Frontal cortex (tissue), 4 donors: Measurements from ENCODE around the gene RRAS. TPM values are rescaled to one million over a fixed set of nuclear protein-coding genes. Genes with fewer than 3 reads are reported as not detected.
A peak's percentile ranks its signal among the peaks of the same experiment; 100 is the strongest.

Experiments
- DNase-seq, 2 donors: peaks; one replicate each; pipeline ENCODE4 v3.0.0; 2012; ENCODE audit warnings: low spot score in 2 of 2
- FAIRE-seq: peaks from 2 replicates; lab custom pipeline; 2012; peaks lifted over from hg19 to GRCh38; lab: Jason Lieb, UNC
- total RNA-seq: library from RNA; depleted of rRNA; stranded (reverse); fragments of >200 nt; gene quantifications from one replicate; pipeline ENCODE4 v1.2.3, GENCODE V29; 2014
- donor health status: control.
- donor health status: control.
- donor health status: control.

The RRAS gene
- total RNA-seq, 1 donor from 2014 or later: 0.82 TPM

DNA sequence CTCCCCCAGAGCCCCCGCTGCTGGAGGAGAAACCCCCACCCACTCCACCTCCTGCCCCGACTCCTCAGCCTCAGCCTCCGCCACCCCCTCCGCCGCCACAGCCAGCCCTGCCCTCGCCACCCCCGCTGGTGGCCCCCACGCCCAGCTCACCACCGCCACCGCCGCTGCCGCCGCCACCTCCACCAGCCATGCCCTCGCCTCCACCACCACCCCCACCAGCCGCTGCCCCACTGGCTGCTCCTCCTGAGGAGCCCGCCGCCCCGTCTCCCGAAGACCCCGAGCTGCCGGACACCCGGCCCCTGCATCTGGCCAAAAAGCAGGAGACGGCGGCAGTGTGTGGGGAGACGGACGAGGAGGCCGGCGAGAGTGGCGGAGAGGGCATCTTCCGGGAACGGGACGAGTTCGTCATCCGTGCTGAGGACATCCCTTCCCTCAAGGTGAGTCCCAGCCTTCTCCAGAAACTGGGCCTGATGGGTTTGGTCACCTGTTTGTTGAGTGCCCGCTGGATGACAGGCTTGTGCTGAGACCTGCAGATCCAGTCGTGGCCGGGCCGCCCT is 38.4 kb downstream of the RRAS start:
- FAIRE-seq (no peak), DNase-seq (no peak)

DNA sequence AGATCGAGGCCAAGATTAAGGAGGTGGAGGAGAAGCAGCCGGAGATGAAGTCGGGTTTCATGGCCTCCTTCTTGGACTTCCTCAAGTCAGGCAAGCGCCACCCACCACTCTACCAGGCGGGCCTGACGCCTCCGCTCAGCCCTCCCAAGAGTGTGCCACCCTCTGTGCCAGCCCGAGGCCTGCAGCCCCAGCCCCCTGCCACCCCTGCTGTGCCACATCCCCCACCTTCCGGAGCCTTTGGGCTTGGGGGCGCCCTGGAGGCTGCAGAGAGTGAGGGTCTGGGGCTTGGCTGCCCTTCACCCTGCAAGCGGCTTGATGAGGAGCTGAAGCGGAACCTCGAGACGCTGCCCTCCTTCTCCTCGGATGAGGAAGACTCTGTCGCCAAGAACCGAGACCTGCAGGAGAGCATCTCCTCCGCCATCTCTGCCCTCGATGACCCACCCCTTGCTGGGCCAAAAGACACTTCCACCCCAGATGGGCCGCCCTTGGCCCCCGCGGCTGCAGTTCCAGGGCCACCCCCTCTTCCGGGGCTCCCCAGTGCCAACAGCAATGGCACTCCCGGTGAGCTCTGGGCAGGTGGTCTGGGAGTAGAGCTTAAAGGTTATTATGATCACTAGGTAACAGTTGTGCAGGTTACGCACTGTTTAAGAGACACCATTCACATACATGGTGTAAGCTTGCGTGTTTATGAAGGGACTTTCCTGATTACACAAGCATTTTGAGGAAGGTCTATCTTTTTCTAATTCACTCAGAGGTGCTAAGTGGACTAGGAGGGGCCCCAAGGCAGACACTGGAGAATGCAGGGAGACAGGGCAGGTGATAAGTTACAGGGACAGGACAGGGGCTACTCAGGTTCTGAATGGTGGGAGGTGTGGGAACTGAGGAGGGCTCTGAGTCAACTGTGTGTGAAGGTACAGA is 40.3 kb downstream of the RRAS start:
- DNase-seq (no peak), FAIRE-seq (no peak)

DNA sequence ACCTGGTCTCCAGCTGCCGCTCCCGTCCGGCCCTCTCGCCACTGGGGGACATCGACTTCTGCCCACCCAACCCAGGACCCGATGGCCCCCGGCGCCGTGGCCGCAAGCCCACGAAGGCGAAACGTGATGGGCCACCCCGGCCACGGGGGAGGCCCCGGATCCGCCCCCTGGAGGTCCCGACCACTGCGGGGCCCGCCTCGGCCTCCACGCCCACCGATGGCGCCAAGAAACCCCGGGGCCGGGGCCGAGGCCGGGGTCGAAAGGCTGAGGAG is 42.3 kb downstream of the RRAS start:
- DNase-seq (no peak), FAIRE-seq (no peak)

DNA sequence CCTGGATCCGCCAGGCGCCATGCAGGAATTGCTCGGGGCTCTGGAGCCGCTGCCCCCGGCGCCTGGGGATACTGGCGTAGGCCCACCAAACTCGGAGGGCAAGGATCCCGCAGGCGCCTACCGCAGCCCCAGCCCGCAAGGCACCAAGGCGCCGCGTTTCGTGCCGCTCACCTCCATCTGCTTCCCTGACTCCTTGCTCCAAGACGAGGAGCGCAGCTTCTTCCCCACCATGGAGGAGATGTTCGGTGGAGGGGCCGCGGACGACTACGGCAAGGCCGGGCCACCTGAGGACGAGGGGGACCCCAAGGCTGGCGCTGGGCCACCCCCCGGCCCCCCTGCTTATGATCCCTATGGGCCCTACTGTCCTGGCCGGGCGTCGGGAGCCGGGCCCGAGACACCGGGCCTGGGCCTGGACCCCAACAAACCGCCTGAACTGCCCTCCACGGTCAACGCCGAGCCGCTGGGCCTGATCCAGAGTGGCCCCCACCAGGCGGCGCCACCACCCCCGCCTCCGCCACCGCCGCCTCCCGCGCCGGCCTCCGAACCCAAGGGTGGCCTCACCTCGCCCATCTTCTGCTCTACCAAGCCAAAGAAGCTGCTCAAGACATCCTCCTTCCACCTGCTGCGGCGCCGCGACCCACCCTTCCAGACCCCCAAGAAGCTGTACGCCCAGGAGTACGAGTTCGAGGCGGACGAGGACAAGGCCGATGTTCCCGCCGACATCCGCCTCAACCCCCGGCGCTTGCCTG is 42.8 kb downstream of the RRAS start:
- FAIRE-seq (no peak), DNase-seq (no peak)

DNA sequence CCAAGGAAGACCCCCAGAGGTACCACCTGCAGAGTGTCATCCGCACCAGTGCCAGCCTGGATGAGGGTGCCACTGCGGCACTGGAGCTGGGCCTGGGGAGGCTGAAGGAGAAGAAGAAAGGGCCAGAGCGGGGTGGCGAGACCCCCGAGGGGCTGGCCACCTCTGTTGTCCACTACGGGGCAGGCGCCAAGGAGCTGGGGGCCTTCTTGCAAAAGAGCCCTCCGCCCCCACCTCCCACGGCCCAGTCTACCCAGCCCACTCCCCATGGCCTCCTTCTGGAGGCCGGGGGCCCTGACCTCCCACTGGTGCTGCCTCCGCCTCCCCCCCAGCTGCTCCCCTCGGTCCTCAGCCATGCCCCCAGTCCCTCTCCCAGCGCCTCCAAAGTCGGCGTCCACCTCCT is 43.5 kb downstream of the RRAS start:
- no peak for DNase-seq
- FAIRE-seq: no peak

DNA sequence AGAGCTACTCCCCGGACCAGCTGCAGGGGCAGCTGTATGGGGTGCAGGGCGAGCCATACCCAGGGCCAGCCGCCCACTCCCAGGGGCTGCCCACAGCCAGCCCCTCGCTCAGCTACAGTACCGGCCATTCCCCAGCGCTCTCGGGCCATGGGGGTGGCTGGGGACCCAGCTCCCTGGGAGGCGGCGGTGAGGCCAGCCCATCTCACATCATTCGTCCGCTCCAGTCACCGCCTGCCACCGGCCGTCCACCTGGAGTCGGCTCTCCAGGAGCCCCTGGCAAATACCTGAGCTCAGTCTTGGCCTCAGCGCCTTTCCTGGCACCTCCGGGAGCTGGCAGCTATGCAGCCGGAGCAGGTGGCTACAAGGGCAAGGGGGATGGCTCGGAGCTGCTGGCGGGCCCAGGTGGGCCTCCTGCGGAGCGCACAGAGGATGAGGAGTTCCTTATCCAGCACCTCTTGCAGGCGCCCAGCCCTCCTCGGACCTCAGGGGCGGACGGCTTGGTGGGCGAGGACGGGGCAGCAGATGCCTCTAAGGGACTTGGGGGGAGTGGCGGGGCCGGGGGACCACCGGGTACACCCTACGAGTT is 44.0 kb downstream of the RRAS start:
- FAIRE-seq: no peak
- DNase-seq: no peak

DNA sequence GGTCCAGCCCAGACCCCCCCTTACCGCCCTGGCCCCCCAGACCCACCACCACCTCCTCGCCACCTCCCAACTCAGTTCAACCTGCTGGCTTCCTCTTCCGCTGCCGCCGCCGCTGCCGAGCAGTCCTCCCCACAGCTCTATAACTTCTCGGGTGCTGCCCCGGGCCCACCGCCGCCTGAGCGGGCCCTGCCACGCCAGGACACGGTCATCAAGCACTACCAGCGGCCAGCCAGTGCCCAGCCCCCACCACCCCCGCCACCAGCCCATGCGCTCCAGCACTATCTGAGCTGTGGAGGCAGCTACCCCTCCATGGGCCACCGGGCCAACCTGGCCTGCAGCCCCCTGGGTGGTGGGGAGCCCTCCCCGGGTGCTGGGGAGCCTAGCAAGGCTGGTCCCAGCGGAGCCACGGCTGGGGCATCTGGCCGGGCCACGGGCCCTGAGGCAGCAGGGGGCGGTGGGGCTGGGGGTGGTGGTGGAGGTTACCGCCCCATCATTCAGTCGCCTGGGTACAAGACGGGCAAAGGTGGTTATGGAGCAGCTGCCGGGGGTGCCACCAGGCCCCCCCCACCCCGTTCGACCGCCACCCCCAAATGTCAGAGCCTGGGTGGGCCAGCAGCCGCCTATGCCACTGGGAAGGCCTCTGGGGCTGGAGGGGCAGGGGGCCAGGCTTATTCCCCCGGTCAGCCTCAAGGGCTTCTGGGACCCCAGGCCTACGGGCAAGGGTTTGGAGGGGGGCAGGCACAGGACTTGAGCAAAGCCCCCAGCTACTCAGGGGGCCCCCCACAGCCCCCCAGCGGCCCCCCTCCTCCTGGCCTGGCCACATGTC is 44.7 kb downstream of the RRAS start:
- no peak for DNase-seq
- no peak for FAIRE-seq

DNA sequence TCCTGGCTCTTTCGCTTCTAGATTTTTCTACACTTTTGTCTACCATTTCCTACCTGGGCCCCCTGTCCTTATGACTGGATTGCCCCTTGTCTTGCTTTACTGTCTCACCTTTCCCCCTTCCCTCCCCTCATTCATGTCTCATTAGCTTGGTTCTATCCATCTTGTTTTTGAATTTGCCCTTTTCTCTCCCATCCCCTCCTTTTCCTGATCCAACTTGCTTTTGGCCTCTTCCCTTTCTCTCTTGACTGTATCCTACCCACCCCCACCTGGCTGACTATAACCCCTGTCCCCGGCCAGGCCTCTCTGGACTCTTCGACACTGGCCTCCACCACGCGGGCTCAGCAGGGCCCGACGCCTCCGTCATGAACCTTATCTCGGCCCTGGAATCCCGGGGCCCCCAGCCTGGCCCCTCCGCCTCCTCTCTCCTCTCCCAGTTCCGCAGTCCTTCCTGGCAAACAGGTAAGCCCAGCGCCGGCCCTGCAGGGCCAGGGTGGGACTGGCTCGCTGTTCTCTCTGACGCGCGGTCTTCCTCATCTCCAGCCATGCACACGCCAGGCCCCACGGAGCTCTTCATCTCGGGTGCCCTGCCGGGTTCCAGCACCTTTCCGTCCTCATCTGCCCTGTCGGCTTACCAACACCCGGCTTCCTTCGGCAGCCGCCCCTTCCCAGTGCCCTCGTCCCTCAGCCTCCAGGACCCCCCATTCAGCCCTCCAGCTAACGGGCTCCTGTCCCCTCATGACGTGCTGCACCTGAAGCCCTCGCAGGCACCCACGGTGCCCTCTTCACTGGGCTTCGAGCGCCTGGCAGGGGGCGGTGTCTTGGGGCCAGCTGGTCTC is 45.6 kb downstream of the RRAS start:
- FAIRE-seq: no peak
- DNase-seq: no peak

DNA sequence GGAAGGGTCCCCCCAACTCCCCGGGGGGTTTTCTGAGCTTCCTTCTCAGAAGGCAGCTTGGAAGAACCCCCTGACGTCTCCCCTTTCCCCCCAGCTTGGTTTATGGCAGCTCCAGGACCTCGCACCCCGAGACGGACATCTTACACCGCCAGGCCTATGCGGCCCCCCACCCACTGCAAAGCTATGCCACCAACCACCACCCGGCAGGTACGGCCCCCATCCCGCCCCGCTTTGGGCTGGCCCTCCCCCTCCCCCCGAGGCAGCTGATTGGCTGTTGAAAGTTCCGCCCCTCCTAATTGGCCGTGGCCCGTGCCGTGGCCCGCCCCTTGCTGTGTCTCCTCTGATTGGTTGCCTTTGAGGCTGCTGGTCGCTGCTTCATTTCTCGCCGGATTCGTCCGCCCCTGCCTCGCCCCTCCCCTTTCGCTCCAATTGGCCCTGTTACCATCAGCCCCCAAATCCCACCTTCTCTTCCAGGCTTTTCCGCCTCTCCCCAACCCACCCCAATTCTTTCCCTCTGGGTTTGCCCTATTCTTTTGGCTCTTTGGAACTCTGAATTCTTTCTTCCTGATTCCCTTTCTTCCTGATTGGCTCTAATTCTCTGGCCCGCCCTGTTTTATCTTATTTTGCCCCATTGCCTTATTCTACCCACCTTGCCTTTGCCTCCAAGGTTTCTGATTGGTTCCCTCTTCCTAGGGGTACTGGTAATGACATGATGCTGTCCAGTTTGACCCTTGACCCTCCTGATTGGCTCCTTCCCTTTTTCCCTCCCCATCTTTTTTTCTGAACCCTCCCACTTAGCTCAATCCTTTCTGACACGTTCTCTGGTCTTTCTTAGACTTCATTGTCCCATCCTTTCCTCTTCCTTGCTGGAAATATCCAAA is 46.5 kb downstream of the RRAS start:
- peak; percentile 100 for DNase-seq
- no peak for FAIRE-seq

DNA sequence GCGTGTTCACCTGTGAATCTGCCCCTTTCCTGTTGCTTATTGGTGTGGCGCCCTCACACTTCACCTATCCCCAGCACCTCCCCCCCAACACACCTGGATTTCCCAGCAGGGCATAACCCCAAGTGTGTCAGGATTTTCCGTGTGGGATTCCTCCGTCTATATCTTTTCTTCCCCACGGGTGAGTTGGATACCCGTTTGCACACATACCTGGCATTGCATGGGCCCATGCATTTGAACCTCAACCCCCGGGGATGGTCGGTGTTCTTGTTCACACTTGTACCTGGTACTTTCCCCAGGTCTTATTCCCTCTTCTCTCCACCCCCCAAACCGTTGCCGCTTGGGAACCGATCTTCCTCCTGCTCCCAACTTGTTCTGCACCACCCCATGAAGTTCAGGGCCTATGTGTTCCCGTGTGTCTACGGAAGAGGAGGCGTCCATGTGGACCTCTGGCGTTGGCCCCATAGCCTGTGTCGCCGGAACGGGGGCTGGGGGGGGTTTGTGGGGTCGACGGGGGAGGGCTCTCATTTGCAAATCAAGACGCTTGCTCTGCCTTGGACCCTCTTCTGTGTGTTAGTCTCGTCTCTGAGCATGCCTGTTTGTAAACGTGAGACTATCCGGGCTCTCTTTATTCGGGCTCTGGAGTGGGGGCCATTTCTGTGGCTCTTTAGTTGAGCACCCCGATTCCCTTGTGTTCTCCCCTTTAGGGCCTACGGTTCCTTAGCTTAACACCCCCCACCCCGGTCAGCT is 47.3 kb downstream of the RRAS start:
- DNase-seq (peak in 1 of 2 donors; percentile 51), FAIRE-seq (no peak)

DNA sequence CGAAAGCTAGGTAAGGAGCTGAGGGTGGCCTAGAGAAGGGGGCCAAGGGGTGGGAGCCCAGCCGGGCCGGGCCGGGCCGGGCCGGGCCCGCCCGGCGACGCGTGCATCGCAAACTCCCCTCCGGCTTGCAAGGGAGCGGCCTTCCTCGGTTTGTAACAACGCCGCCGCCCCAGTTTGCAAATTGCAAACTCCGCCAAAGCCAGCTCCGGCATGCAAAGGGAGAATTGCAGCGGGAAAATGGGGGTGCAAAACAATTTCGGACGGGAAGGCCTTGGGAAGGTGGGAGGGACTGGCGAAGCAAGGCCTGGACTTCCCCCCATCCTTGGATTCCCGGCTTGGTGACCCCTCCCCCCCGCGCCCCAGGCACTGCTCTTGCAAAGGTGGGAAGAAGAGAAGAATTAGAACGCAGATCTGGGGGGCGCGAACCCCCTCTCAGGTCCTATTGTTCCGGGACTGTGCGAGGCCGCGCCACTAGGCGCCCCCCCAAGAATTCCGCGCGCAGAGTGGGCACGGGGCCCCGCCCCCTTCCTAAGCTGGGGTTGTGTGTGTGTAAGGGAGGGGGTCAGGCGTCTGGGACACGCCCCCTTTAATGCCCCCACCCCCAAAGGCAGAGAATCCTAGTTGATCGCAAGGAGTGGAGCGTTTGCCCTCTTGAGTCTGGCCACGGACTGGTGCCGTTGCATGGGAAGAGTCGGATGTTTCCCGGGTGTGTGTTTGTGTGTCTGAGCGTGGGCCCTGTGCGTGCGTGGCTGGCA is 48.0 kb downstream of the RRAS start:
- no peak for FAIRE-seq
- no peak for DNase-seq

DNA sequence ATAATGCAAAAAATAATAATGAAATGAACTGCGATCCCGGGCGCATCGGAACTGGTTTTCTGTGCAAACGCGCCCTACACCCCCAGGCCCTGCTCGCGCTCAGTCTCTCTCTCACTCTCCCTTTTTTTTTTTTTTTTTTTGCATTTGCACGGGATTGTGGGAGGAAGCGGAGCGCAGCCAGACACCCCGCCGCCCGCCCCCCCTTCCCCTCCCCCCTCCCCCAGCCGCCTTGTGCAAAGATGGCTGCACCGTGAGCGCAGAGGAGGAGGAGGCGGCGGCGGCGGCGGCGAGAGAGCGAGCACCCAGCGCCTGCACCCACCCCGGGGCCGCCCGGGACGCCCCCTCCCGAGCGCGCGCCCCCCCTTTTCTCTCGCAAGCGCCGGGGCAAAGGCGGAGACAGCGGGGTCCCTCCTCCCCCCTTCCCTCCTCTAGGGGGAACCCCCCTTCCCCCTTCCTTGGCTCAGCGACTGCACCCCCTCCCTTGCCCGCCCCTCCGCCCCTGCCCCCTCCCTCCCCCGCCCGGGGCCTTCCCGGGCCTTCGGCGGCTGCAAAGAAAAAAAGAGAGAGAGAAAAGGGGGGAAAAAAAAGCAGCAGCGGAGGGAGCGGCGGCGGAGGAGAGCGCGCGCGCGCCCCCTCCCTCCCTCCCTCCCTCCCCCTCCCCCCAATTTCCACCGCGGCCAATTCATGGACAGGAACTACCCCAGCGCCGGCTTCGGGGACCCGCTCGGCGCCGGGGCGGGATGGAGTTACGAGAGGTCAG is 48.8 kb downstream of the RRAS start, which contains the start of gene PRR12:
PRR12 (plus strand) TSS at position 212 of the 760 bp plus-strand sequence; CDS start at position 685, 473 bp downstream.
- DNase-seq (peak; percentile 83 to 93), FAIRE-seq (no peak)

DNA sequence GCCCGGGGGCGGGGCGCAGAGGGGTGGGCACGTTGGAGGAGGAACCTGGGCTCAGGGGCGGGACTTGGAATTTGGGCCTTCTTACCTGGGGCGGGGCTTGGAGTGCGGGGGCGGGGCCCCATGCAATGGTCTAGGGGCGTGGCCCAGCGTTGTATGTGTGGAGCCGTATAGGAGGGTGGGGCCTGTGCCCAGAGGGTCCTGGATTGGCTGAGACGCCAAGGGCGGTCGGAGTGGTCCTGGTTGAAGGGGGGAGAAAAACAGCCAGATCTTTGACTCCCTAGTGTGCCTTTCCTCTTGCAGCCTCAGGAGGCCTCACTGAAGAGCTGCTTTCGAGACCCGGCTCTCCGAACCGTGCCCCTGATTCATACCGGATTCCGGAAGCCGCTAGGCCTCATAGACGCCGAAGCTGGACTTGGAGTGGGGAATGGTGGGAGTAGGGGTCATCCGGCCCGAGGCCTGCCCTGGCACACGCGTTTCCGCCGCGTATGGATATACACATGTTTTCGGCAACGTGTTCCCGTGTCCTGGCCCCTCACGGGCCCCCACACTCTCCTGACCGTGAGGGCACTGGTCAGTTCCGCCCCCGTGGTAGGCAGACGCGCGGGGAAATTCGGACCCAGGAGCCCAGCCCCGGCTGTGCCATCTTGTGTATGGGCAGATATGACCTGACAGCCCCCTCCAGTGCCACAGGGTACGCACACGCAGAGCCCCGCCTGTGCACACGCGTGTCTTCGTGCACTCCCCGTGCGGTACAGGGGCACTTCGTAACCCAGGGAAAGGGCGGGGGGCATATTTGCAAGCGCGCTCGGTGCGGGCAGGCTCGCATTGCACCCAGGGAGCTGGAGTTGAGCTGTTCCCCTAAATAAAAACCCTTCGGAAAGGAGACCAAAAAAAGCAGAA is 49.6 kb downstream of the RRAS start:
- FAIRE-seq: no peak

DNA sequence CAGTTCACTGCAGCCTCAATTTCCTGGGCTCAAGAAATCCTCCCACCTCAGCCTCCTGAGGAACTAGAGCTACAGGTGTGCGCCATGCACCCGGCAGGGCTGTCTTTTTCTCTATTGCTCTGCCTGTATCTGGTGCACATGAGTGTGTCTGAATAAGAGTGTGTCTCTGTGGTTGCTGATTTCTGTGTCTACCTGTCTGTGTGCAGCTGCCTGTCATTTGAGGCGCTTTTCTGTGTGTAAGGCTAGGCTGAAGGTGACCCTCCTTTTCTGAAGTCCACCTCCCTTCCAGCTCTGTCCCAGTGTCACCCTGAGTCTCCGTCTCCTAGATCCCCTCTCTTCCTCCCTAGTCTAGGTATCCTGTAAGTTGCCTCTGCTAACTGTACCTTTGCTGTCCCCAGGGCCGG is 50.4 kb downstream of the RRAS start:
- FAIRE-seq: no peak
- DNase-seq: peak in 1 of 2 donors; percentile 13

More for the DNA sequence above, 49.6 kb downstream of the RRAS start:
- peak; percentile 77 to 84 for DNase-seq
